PC-9 (cell line): ENCODE results near the gene ATP1A4. TPM values are rescaled to one million over a fixed set of nuclear protein-coding genes. Genes with fewer than 3 reads are reported as not detected.

Source experiments
- BruUV-seq: library from RNA; stranded (reverse); fragments of 400-500 nt; replicated peaks from 2 replicates; lab custom pipeline; 2021; lab: Mats Ljungman, UMichigan
- CTCF ChIA-PET: fragments of 300-600 bp; sonication (Branson Sonifier 250); formaldehyde crosslinking; loops from one replicate; lab custom pipeline; 2022; ENCODE audit warnings: antibody characterized with exemption; lab: Charles Lee
- POLR2A ChIA-PET: fragments of 300-600 bp; sonication (Branson Sonifier 250); formaldehyde crosslinking; loops from one replicate; lab custom pipeline; 2022; ENCODE audit warnings: antibody characterized with exemption; ENCODE audit not compliant: unreplicated experiment; lab: Charles Lee
- DNase-seq, 2 experiments: peaks; one replicate each; pipeline versions ENCODE4 v3.0.0 to v3.0.0-alpha.2; 2015 to 2022; ENCODE audit warnings: mixed read lengths in 1 of 2
- H2AFZ ChIP-seq: fragments of 200-600 bp; sonication (generic); 2 replicates; pipeline ENCODE4 v1.8.1; 2017; ENCODE audit warnings: antibody characterized with exemption
- H3F3A ChIP-seq: fragments of 200-600 bp; sonication (generic); 2 replicates; pipeline ENCODE4 v1.8.1; 2017; ENCODE audit warnings: antibody characterized with exemption, mild to moderate bottlenecking, low read depth; ENCODE audit not compliant: insufficient read depth
- H3K27ac ChIP-seq: fragments of 200-600 bp; sonication (generic); 2 replicates; pipeline ENCODE4 v1.6.1; 2016; ENCODE audit warnings: mixed run types
- H3K27me3 ChIP-seq: fragments of 200-600 bp; sonication (generic); 2 replicates; pipeline ENCODE4 v1.6.1; 2016; ENCODE audit warnings: low read depth, mixed run types; ENCODE audit not compliant: insufficient read depth
- H3K36me3 ChIP-seq: fragments of 200-600 bp; sonication (generic); 2 replicates; pipeline ENCODE4 v1.6.1; 2016; ENCODE audit warnings: low read depth, mixed run types
- H3K4me1 ChIP-seq: fragments of 200-600 bp; sonication (generic); replicated peaks from 2 replicates; pipeline ENCODE4 v1.6.1; 2016; ENCODE audit warnings: mixed run types; ENCODE audit not compliant: insufficient read depth
- H3K4me2 ChIP-seq: fragments of 200-600 bp; sonication (generic); 2 replicates; pipeline ENCODE4 v1.6.1; 2017; ENCODE audit warnings: mixed run types
- H3K4me3 ChIP-seq: fragments of 200-600 bp; sonication (generic); 2 replicates; pipeline ENCODE4 v1.6.1; 2016; ENCODE audit warnings: mixed run types
- H3K79me2 ChIP-seq: fragments of 200-600 bp; sonication (generic); 2 replicates; pipeline ENCODE4 v1.6.1; 2017; ENCODE audit warnings: low read depth, mixed run types
- H3K9me2 ChIP-seq: fragments of 200-600 bp; sonication (generic); 2 replicates; pipeline ENCODE4 v1.8.1; 2017; ENCODE audit warnings: mild to moderate bottlenecking; ENCODE audit not compliant: insufficient read depth
- H3K9me3 ChIP-seq: fragments of 200-600 bp; sonication (generic); 2 replicates; pipeline ENCODE4 v1.8.1; 2016; ENCODE audit warnings: low read depth; ENCODE audit not compliant: insufficient read depth
- H4K20me1 ChIP-seq: fragments of 200-600 bp; sonication (generic); 2 replicates; pipeline ENCODE4 v1.8.1; 2017; ENCODE audit not compliant: insufficient read depth
- CTCF ChIP-seq: fragments of 200-600 bp; sonication (generic); conservative IDR thresholded peaks from 2 replicates; pipeline ENCODE4 v1.6.1; 2017; ENCODE audit warnings: mixed run types, antibody characterized with exemption, mild to moderate bottlenecking, moderate library complexity
- EZH2 ChIP-seq: fragments of 200-600 bp; sonication (generic); IDR thresholded peaks from 2 replicates; pipeline ENCODE4 v1.8.0; 2017; ENCODE audit warnings: antibody characterized with exemption, low read depth
- intact Hi-C: fragments of 100-400 bp; cut with micrococcal nuclease; formaldehyde crosslinking; loops from one replicate; pipeline ENCODE4 v1.10.0; 2022; ENCODE audit not compliant: unreplicated experiment
- total RNA-seq: library from RNA; stranded (reverse); gene quantifications from 2 replicates; pipeline ENCODE4 v1.2.3, GENCODE V29; 2021

ATP1A4 gene
- total RNA-seq, 1 experiment from 2014 or later = not detected

- Histone ChIP-seq H3F3A (no peaks in the 10 kb centered on the region), H4K20me1 (no peaks in the 10 kb centered on the region), H3K4me1 (no peaks in the 10 kb centered on the region), H3K36me3 (no peaks in the 10 kb centered on the region), H3K9me2 (no peaks in the 10 kb centered on the region), H3K4me3 (no peak overlapping the region), H3K9me3 (no peaks in the 10 kb centered on the region), H3K27me3 (no peaks in the 10 kb centered on the region), H3K27ac (no peak overlapping the region), H2AFZ (no peak overlapping the region), H3K4me2 (no peak overlapping the region), H3K79me2 (no peaks in the 10 kb centered on the region)
- DNase-seq = no peak
- POLR2A ChIA-PET = no interaction called here
- intact Hi-C loops = no loop called here
- BruUV-seq = no TSS peak
- TF ChIP-seq EZH2 (no peak), CTCF (no peak)
- CTCF ChIA-PET = no interaction called here
Observed at GRCh38 chr1:160187407-160187806, 36.0 kb downstream of the ATP1A4 start.

GRCh38 chr1:160188341-160188740 is 36.9 kb downstream of the ATP1A4 start:
- Histone ChIP-seq H3F3A (no peaks in the 10 kb centered on the region), H3K4me3 (no peak overlapping the region), H4K20me1 (no peaks in the 10 kb centered on the region), H3K27ac (no peak overlapping the region), H3K9me3 (no peaks in the 10 kb centered on the region), H3K27me3 (no peaks in the 10 kb centered on the region), H3K9me2 (no peaks in the 10 kb centered on the region), H3K4me2 (no peak overlapping the region), H2AFZ (no peak overlapping the region), H3K79me2 (no peaks in the 10 kb centered on the region), H3K4me1 (no peaks in the 10 kb centered on the region), H3K36me3 (no peaks in the 10 kb centered on the region)
- no peak for DNase-seq
- ChIA-PET POLR2A (no interaction called here), CTCF (interaction anchor here (0.5 kb wide), 1 partner anchor 71 kb away, joined by 3 read pairs; no protein-coding TSS in a partner anchor)
- TF ChIP-seq EZH2 = no peak
- no peak for TF ChIP-seq CTCF
- intact Hi-C loops = loop anchor here (1.0 kb wide), 1 partner anchor 74 kb away; no protein-coding TSS in a partner anchor
- no TSS peak for BruUV-seq

GRCh38 chr1:160189649-160190625 is 38.5 kb downstream of the ATP1A4 start, which contains the start of gene CASQ1:
Gene CASQ1 (plus strand): TSS chr1:160190575. CDS start chr1:160190752, 177 bp downstream.
- no peak within 1 kb of the TSS for H3K4me3 ChIP-seq
- no peaks in the 10 kb centered on the region for H3K36me3 ChIP-seq
- no peaks in the 10 kb centered on the region for H4K20me1 ChIP-seq
- no peaks in the 10 kb centered on the region for H3F3A ChIP-seq
- H3K27me3 ChIP-seq = no peaks in the 10 kb centered on the region
- CTCF ChIA-PET = interaction anchor here (0.6 kb wide), 1 partner anchor 62 kb away, joined by 3 read pairs; no protein-coding TSS in a partner anchor
- no peaks in the 10 kb centered on the region for H3K9me2 ChIP-seq
- BruUV-seq = no TSS peak
- H2AFZ ChIP-seq = no peak within 1 kb of the TSS
- POLR2A ChIA-PET = no interaction called here
- DNase-seq = no peak
- H3K4me2 ChIP-seq = no peak within 1 kb of the TSS
- H3K79me2 ChIP-seq = no peaks in the 10 kb centered on the region
- intact Hi-C loops = no loop called here
- TF ChIP-seq CTCF = no peak
- TF ChIP-seq EZH2 = no peak
- no peaks in the 10 kb centered on the region for H3K4me1 ChIP-seq
- no peaks in the 10 kb centered on the region for H3K9me3 ChIP-seq
- no peak within 1 kb of the TSS for H3K27ac ChIP-seq
